ENCODE data around the gene SLC44A5. TPM values are rescaled to one million over a fixed set of nuclear protein-coding genes. Genes with fewer than 3 reads are reported as not detected.

SLC44A5 gene
- total and polyA plus RNA-seq, 8 donors: 0.12 to 6.7 (median 3.9) TPM; not detected in 3

- intact Hi-C loops (cut with DNase I; ENCODE audit: low total_unique reads): no loop called here
- Histone ChIP-seq H3K9me3 (no peaks in the 10 kb centered on the region), H3K36me3 (no peaks in the 10 kb centered on the region), H3K27me3 (no peaks in the 10 kb centered on the region), H3K4me3 (no peak overlapping the region), H3K4me1 (no peaks in the 10 kb centered on the region), H3K27ac (no peak overlapping the region)
- WGBS, 5 donors: 50 to 56% (median 55%) methylated on average over 3 of the region's 3 CpGs
- DNase-seq: no peak
- no peak for TF ChIP-seq POLR2A (IDR thresholded peaks at IDR 0.05)
Observed at GRCh38 chr1:75234562-75234961, 376.4 kb downstream of the SLC44A5 start.

- H3K4me1 ChIP-seq: no peaks in the 10 kb centered on the region
- WGBS, 5 donors: 10 to 14% (median 12%) methylated on average over 11 of the region's 11 CpGs
- no peak overlapping the region for H3K27ac ChIP-seq
- intact Hi-C loops (cut with DNase I; ENCODE audit: low total_unique reads): no loop called here
- peak in 1 of 2 donors; percentile 60 for DNase-seq
- no peak overlapping the region for H3K4me3 ChIP-seq
- no peaks in the 10 kb centered on the region for H3K27me3 ChIP-seq
- no peaks in the 10 kb centered on the region for H3K9me3 ChIP-seq
- no peaks in the 10 kb centered on the region for H3K36me3 ChIP-seq
- TF ChIP-seq POLR2A (IDR thresholded peaks at IDR 0.05): no peak
- no peak for TF ChIP-seq EP300 (IDR thresholded peaks at IDR 0.05)
- TF ChIP-seq CTCF (IDR thresholded peaks at IDR 0.05): peak in 5 of 7 experiments; percentile 33 to 50 (median 37)
- TF ChIP-seq POLR2AphosphoS5 (IDR thresholded peaks at IDR 0.05): no peak
Observed at GRCh38 chr1:75233302-75233929, 377.5 kb downstream of the SLC44A5 start.

- Histone ChIP-seq H3K4me1 (no peaks in the 10 kb centered on the region), H3K36me3 (no peaks in the 10 kb centered on the region), H3K27me3 (no peaks in the 10 kb centered on the region), H3K9me3 (no peaks in the 10 kb centered on the region), H3K27ac (no peak overlapping the region), H3K4me3 (no peak overlapping the region)
- no peak for DNase-seq
- TF ChIP-seq POLR2AphosphoS5 (IDR thresholded peaks at IDR 0.05): no peak
- TF ChIP-seq POLR2A (IDR thresholded peaks at IDR 0.05): no peak
- TF ChIP-seq CTCF (IDR thresholded peaks at IDR 0.05): no peak
- no peak for TF ChIP-seq EP300 (IDR thresholded peaks at IDR 0.05)
- intact Hi-C loops (cut with DNase I; ENCODE audit: low total_unique reads): no loop called here
- 66 to 92% (median 90%) methylated on average over 3 of the region's 3 CpGs for WGBS, 5 donors
Observed at GRCh38 chr1:75220072-75220471, 390.8 kb downstream of the SLC44A5 start.

GRCh38 chr1:75214017-75214416 is 396.9 kb downstream of the SLC44A5 start:
- Histone ChIP-seq H3K9me3 (no peaks in the 10 kb centered on the region), H3K4me1 (no peaks in the 10 kb centered on the region), H3K27me3 (no peaks in the 10 kb centered on the region), H3K4me3 (no peak overlapping the region), H3K27ac (no peak overlapping the region), H3K36me3 (no peaks in the 10 kb centered on the region)
- TF ChIP-seq POLR2AphosphoS5 (IDR thresholded peaks at IDR 0.05) (no peak), CTCF (IDR thresholded peaks at IDR 0.05) (no peak), EP300 (IDR thresholded peaks at IDR 0.05) (no peak), POLR2A (IDR thresholded peaks at IDR 0.05) (no peak)
- no peak for DNase-seq
- intact Hi-C loops (cut with DNase I; ENCODE audit: low total_unique reads): no loop called here

GRCh38 chr1:75211648-75212047 is 399.3 kb downstream of the SLC44A5 start:
- WGBS, 5 donors: 66 to 80% (median 75%) methylated on average over 1 of the region's 1 CpG

More at GRCh38 chr1:75211648-75212047, 399.3 kb downstream of the SLC44A5 start:
- no peak for DNase-seq
- no peaks in the 10 kb centered on the region for H3K36me3 ChIP-seq
- no peak for TF ChIP-seq EP300 (IDR thresholded peaks at IDR 0.05)
- no peak for TF ChIP-seq POLR2AphosphoS5 (IDR thresholded peaks at IDR 0.05)
- no peak for TF ChIP-seq POLR2A (IDR thresholded peaks at IDR 0.05)
- no peak for TF ChIP-seq CTCF (IDR thresholded peaks at IDR 0.05)
- no peaks in the 10 kb centered on the region for H3K9me3 ChIP-seq
- no peak overlapping the region for H3K4me3 ChIP-seq
- no peak overlapping the region for H3K27ac ChIP-seq
- H3K27me3 ChIP-seq: no peaks in the 10 kb centered on the region
- intact Hi-C loops (cut with DNase I; ENCODE audit: low total_unique reads): no loop called here
- no peaks in the 10 kb centered on the region for H3K4me1 ChIP-seq

Data from stomach (tissue), 9 donors.